HUES6 (cell line): Measurements from ENCODE around the gene TRAPPC8.
"Not testable (repeated sequence)": the region's sequence is repeated elsewhere in the genome, so short reads cannot be mapped to it uniquely, and the experiment has no call there.

Source experiments
- H3K27ac ChIP-seq: 2 replicates; pipeline ENCODE4 v1.7.0; 2013; ENCODE audit warnings: low read depth, mild to moderate bottlenecking, low read length, inconsistent platforms
- H3K27me3 ChIP-seq: 2 replicates; pipeline ENCODE4 v1.6.1; 2013; ENCODE audit warnings: low read length; ENCODE audit not compliant: control insufficient read depth, insufficient read depth
- H3K36me3 ChIP-seq: 2 replicates; pipeline ENCODE4 v1.6.1; 2013; ENCODE audit warnings: low read length; ENCODE audit not compliant: control insufficient read depth, insufficient read depth
- H3K4me1 ChIP-seq: 2 replicates; pipeline ENCODE4 v1.6.1; 2013; ENCODE audit warnings: low read length; ENCODE audit not compliant: control insufficient read depth, insufficient read depth
- H3K4me3 ChIP-seq: 2 replicates; pipeline ENCODE4 v1.5.1; 2013; ENCODE audit warnings: low read depth, low read length
- H3K9ac ChIP-seq: one replicate; pipeline ENCODE4 v1.6.1; 2013; ENCODE audit warnings: mild to moderate bottlenecking, low read length
- H3K9me3 ChIP-seq: 2 replicates; pipeline ENCODE4 v1.6.1; 2013; ENCODE audit warnings: low read depth, low read length; ENCODE audit not compliant: control insufficient read depth, insufficient read depth

Gene TRAPPC8

GRCh38 chr18:31860488-31860887 is 82.4 kb downstream of the TRAPPC8 start:
- Histone ChIP-seq H3K27ac (no peak overlapping the region), H3K27me3 (no peaks in the 10 kb centered on the region), H3K36me3 (peaks cover 79% of the 10 kb centered on the region)

GRCh38 chr18:31857526-31858106 is 85.3 kb downstream of the TRAPPC8 start:
- no peak overlapping the region for H3K4me3 ChIP-seq
- no peaks in the 10 kb centered on the region for H3K9me3 ChIP-seq
- peaks cover 84% of the 10 kb centered on the region for H3K36me3 ChIP-seq
- H3K9ac ChIP-seq = no peak overlapping the region
- H3K27me3 ChIP-seq = no peaks in the 10 kb centered on the region
- H3K27ac ChIP-seq = no peak overlapping the region
- H3K4me1 ChIP-seq = no peaks in the 10 kb centered on the region

More at GRCh38 chr18:31860488-31860887, 82.4 kb downstream of the TRAPPC8 start:
- H3K9me3 ChIP-seq = no peaks in the 10 kb centered on the region
- H3K9ac ChIP-seq = no peak overlapping the region
- no peak overlapping the region for H3K4me3 ChIP-seq
- H3K4me1 ChIP-seq = no peaks in the 10 kb centered on the region

DNA sequence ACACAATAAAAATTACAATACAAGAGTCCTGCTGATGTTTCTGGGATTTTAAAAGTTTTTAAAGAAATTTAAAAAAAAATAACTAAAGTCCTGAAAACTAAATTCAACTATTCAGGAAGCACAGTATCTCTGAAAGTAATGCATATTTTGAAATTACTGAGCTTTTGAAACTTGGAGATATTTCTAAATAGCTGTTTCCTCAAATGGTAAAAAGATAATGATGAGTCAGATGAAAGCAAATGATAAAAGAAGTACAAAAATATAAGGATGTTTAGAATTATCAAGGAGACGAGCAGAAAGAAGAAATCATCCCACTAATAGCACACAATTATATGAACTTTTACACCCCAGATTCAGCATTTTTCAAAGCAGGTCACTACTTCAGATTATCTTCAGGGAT is 92.1 kb downstream of the TRAPPC8 start:
- Histone ChIP-seq H3K9ac (no peak overlapping the region), H3K4me3 (no peak overlapping the region), H3K9me3 (no peaks in the 10 kb centered on the region), H3K36me3 (peaks cover 89% of the 10 kb centered on the region), H3K27me3 (no peaks in the 10 kb centered on the region), H3K27ac (no peak overlapping the region), H3K4me1 (no peaks in the 10 kb centered on the region)

GRCh38 chr18:31840499-31840898 is 102.4 kb downstream of the TRAPPC8 start:
- peaks cover 73% of the 10 kb centered on the region for H3K36me3 ChIP-seq
- H3K9ac ChIP-seq = no peak overlapping the region
- H3K4me3 ChIP-seq = no peak overlapping the region
- no peak overlapping the region for H3K27ac ChIP-seq
- H3K27me3 ChIP-seq = no peaks in the 10 kb centered on the region
- no peaks in the 10 kb centered on the region for H3K4me1 ChIP-seq
- H3K9me3 ChIP-seq = no peaks in the 10 kb centered on the region

GRCh38 chr18:31837879-31838278 is 105.0 kb downstream of the TRAPPC8 start:
- H3K4me3 ChIP-seq = no peak overlapping the region
- no peaks in the 10 kb centered on the region for H3K9me3 ChIP-seq
- no peak overlapping the region for H3K27ac ChIP-seq
- H3K9ac ChIP-seq = no peak overlapping the region
- no peaks in the 10 kb centered on the region for H3K27me3 ChIP-seq
- H3K4me1 ChIP-seq = peaks cover 5% of the 10 kb centered on the region
- H3K36me3 ChIP-seq = peaks cover 73% of the 10 kb centered on the region

GRCh38 chr18:31835528-31836133 is 107.3 kb downstream of the TRAPPC8 start:
- Histone ChIP-seq H3K4me1 (peaks cover 5% of the 10 kb centered on the region), H3K36me3 (peaks cover 72% of the 10 kb centered on the region), H3K27ac (no peak overlapping the region), H3K27me3 (no peaks in the 10 kb centered on the region), H3K9ac (no peak overlapping the region), H3K9me3 (no peaks in the 10 kb centered on the region), H3K4me3 (no peak overlapping the region)

- no peak overlapping the region for H3K4me3 ChIP-seq
- peaks cover 16% of the 10 kb centered on the region for H3K4me1 ChIP-seq
- no peaks in the 10 kb centered on the region for H3K27me3 ChIP-seq
- no peak overlapping the region for H3K9ac ChIP-seq
- H3K27ac ChIP-seq = no peak overlapping the region
- 0 out of 2 replicates have a peak, but pooled peaks cover 4% of the 10 kb centered on the region for H3K9me3 ChIP-seq
- H3K36me3 ChIP-seq = peaks cover 59% of the 10 kb centered on the region
Measured at GRCh38 chr18:31831903-31832302, 111.0 kb downstream of the TRAPPC8 start.

DNA sequence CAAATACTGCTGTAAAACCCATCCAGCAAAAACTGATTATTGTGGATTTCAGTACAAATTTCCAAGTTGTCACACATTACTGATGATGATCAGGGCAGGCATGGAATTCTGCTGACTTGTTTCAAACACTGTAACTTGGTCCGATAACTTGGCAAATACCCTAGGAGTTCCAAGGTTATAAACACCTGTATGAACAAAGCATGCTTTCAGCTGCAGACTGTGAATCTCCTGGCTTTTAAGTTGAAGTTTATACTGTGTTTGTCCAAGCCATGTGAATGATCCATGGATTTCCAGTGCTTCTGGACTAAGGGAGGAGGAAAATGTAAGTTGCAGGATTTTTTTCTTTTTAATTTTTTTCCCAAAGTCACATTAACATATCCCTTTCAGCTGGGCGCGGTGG is 112.2 kb downstream of the TRAPPC8 start:
- H3K27me3 ChIP-seq = no peaks in the 10 kb centered on the region
- peaks cover 49% of the 10 kb centered on the region for H3K36me3 ChIP-seq
- no peak overlapping the region for H3K27ac ChIP-seq
- peaks cover 26% of the 10 kb centered on the region for H3K4me1 ChIP-seq
- 0 out of 2 replicates have a peak, but pooled peaks cover 4% of the 10 kb centered on the region for H3K9me3 ChIP-seq
- H3K4me3 ChIP-seq = no peak overlapping the region
- no peak overlapping the region for H3K9ac ChIP-seq

- Histone ChIP-seq H3K27ac (no peak overlapping the region; the same call in 1 of the 2 replicates), H3K4me1 (peaks cover 35% of the 10 kb centered on the region), H3K9ac (no peak overlapping the region), H3K4me3 (no peak overlapping the region), H3K27me3 (no peaks in the 10 kb centered on the region), H3K9me3 (0 out of 2 replicates have a peak, but pooled peaks cover 4% of the 10 kb centered on the region), H3K36me3 (peaks cover 34% of the 10 kb centered on the region)
Measured at GRCh38 chr18:31828613-31829012, 114.3 kb downstream of the TRAPPC8 start.

DNA sequence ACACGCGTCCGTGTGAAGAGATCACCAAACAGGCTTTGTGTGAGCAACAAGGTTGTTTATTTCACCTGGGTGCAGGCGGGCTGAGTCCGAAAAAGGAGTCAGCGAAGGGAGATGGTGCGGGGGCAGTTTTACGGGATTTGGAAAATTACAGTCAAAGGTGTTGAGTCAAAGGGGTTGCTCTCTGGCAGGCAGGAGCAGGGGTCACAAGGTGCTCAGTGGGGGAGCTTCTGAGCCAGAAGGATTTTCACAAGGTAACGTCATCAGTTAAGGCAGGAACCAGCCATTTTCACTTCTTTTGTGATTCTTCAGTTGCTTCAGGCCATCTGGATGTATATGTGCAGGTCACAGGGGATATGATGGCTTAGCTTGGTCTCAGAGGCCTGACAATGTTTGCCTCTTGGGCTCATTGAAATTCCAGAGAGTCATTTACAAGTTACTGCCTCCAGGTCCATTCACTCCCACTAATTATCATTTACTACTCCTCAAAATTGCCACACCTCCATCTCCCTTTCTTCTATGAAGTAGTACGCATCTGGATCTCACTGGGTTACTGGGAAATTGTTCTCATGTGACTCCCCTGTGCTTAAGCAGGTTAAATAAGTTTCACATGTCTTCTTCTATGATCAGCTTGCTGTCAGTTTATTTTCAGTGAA is 116.1 kb downstream of the TRAPPC8 start:
- H3K27me3 ChIP-seq, H3K9me3 ChIP-seq: not testable (repeated sequence)
- Histone ChIP-seq H3K4me1 (peaks cover 33% of the 10 kb centered on the region), H3K9ac (peak overlapping the region; percentile 99), H3K4me3 (peak overlapping the region; percentile 41), H3K27ac (peak overlapping the region; percentile 99), H3K36me3 (peaks cover 26% of the 10 kb centered on the region)

DNA sequence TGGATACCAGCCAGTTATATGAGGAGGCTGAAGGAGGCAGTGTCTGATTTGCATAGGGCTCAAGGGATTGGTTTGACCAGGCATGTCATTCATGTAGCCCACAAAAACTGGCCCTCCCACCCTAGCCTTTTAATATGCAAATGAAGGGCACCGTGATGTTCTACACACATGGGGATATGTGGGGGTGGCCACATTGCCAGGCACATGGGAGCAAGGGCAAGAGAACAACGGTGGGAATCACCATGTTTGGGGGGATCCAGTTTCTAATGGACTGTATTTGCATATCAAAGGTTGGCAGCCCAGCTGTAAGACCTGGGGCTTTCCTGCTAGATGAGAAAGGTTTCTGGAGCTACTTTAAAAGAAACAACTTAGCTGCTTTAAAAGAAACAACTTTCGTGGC is 117.2 kb downstream of the TRAPPC8 start:
- Histone ChIP-seq H3K9ac (peak overlapping the region; percentile 99), H3K9me3 (0 out of 2 replicates have a peak, but pooled peaks cover 4% of the 10 kb centered on the region), H3K27me3 (no peaks in the 10 kb centered on the region), H3K36me3 (peaks cover 18% of the 10 kb centered on the region), H3K27ac (peak overlapping the region; percentile 99), H3K4me3 (peak overlapping the region; percentile 41), H3K4me1 (peaks cover 40% of the 10 kb centered on the region)
